WTC11 (cell line): Measurements from ENCODE around the gene FHIP1A.

Experiments used
- CTCF ChIP-seq: fragments of 200-600 bp; IDR thresholded peaks from 2 replicates; pipeline ENCODE4 v1.8.0; 2022; ENCODE audit warnings: antibody characterized with exemption
- JUN ChIP-seq: sonication (generic); formaldehyde crosslinking; IDR thresholded peaks from 2 replicates; pipeline ENCODE4 v1.8.0; 2023; ENCODE audit warnings: mild to moderate bottlenecking, missing genetic modification reagents
- NR2C2 ChIP-seq: sonication (generic); formaldehyde crosslinking; IDR thresholded peaks from 2 replicates; pipeline ENCODE4 v1.8.0; 2022; ENCODE audit warnings: mild to moderate bottlenecking, missing genetic modification reagents
- OVOL2 ChIP-seq: fragments of 250-450 bp; sonication (Bioruptor Pico); IDR thresholded peaks from 2 replicates; pipeline ENCODE4 v1.9.0; 2021; ENCODE audit warnings: mild to moderate bottlenecking, borderline replicate concordance
- PRRX2 ChIP-seq: fragments of 250-450 bp; sonication (Bioruptor Pico); IDR thresholded peaks from 2 replicates; pipeline ENCODE4 v1.8.0; 2021; ENCODE audit warnings: mild to moderate bottlenecking
- ZNF121 ChIP-seq: sonication (generic); formaldehyde crosslinking; IDR thresholded peaks from 2 replicates; pipeline ENCODE4 v1.8.0; 2023; ENCODE audit warnings: missing genetic modification reagents

DNA sequence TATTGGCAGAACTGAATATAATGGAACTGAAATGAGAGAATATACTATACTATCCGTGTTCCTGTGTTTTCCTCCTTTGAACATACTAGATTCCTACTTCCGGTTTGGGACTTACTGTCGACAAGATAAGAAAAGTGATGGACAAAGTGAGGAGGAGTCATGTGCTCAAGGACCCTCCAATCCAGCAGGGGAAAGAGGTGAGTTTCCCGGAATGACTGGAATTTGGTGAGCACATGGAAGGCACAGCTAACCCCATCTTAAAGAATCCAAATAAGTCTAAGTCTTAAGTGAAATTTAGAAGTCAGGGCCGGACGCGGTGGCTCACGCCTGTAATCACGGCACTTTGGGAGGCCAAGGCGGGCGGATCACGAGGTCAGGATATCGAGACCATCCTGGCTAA lies 47.0 kb upstream of the FHIP1A start:
- TF ChIP-seq CTCF, result no peak
- no peak for TF ChIP-seq OVOL2 (CRISPR knock-in tag)
- TF ChIP-seq JUN (CRISPR knock-in tag), result no peak
- TF ChIP-seq PRRX2, result no peak
- no peak for TF ChIP-seq NR2C2 (CRISPR knock-in tag)
- TF ChIP-seq ZNF121 (CRISPR knock-in tag), result no peak
